RWPE2 (cell line): ENCODE results near the gene PRDM16.

Experiments used
- ATAC-seq: fragments of 200-7000 bp; cut with Tn5 transposase; 3 replicates; pipeline ENCODE4 v1.9.1; 2021; ENCODE audit warnings: low read depth
- DNase-seq: peaks from one replicate; pipeline ENCODE4 v3.0.0-alpha.2; 2020; ENCODE audit warnings: low spot score
- H3K27ac ChIP-seq: fragments of 450-650 bp; 2 replicates; pipeline ENCODE4 v1.5.1; 2017; ENCODE audit warnings: mild to moderate bottlenecking; ENCODE audit not compliant: poor library complexity, severe bottlenecking
- H3K27me3 ChIP-seq: fragments of 250-450 bp; sonication (Bioruptor Pico); 2 replicates; pipeline ENCODE4 v1.5.1; 2021; ENCODE audit warnings: mild to moderate bottlenecking, moderate library complexity; ENCODE audit not compliant: insufficient read depth, poor library complexity, severe bottlenecking
- H3K36me3 ChIP-seq: fragments of 250-450 bp; sonication (Bioruptor Pico); 2 replicates; pipeline ENCODE4 v1.5.1; 2020; ENCODE audit warnings: low read depth, mild to moderate bottlenecking, moderate library complexity
- H3K4me1 ChIP-seq: fragments of 250-450 bp; sonication (Bioruptor Pico); 2 replicates; pipeline ENCODE4 v1.5.1; 2021; ENCODE audit warnings: mild to moderate bottlenecking, moderate library complexity; ENCODE audit not compliant: insufficient read depth, poor library complexity, severe bottlenecking
- H3K4me3 ChIP-seq: fragments of 250-450 bp; sonication (Bioruptor Pico); 2 replicates; pipeline ENCODE4 v1.5.1; 2021; ENCODE audit warnings: mild to moderate bottlenecking, moderate library complexity; ENCODE audit not compliant: severe bottlenecking
- H3K9me3 ChIP-seq: fragments of 250-450 bp; sonication (Bioruptor Pico); 2 replicates; pipeline ENCODE4 v1.5.1; 2021; ENCODE audit warnings: mild to moderate bottlenecking, moderate library complexity; ENCODE audit not compliant: severe bottlenecking
- CTCF ChIP-seq: fragments of 450-650 bp; IDR thresholded peaks from one replicate; pipeline ENCODE4 v1.5.1; 2017; ENCODE audit warnings: mild to moderate bottlenecking, moderate library complexity; ENCODE audit not compliant: poor library complexity, severe bottlenecking

Gene PRDM16

GRCh38 chr1:3198371-3199271 lies 129.6 kb downstream of the PRDM16 start:
- ATAC-seq (no peak), DNase-seq (no peak)
- Histone ChIP-seq H3K9me3 (no peaks in the 10 kb centered on the region), H3K27ac (no peak overlapping the region), H3K27me3 (no peaks in the 10 kb centered on the region), H3K4me1 (no peaks in the 10 kb centered on the region), H3K4me3 (no peak overlapping the region), H3K36me3 (no peaks in the 10 kb centered on the region)
- TF ChIP-seq CTCF: no peak

GRCh38 chr1:3204725-3205124 lies 135.7 kb downstream of the PRDM16 start:
- no peaks in the 10 kb centered on the region for H3K4me1 ChIP-seq
- DNase-seq (no peak), ATAC-seq (no peak)

GRCh38 chr1:3205815-3206214 lies 136.8 kb downstream of the PRDM16 start:
- ATAC-seq: no peak
- Histone ChIP-seq H3K36me3 (no peaks in the 10 kb centered on the region), H3K4me1 (no peaks in the 10 kb centered on the region), H3K27ac (no peak overlapping the region), H3K27me3 (no peaks in the 10 kb centered on the region), H3K9me3 (no peaks in the 10 kb centered on the region), H3K4me3 (no peak overlapping the region)
- no peak for TF ChIP-seq CTCF
- DNase-seq: no peak

More at GRCh38 chr1:3204725-3205124, 135.7 kb downstream of the PRDM16 start:
- Histone ChIP-seq H3K27me3 (no peaks in the 10 kb centered on the region), H3K4me3 (no peak overlapping the region), H3K9me3 (no peaks in the 10 kb centered on the region), H3K27ac (no peak overlapping the region), H3K36me3 (no peaks in the 10 kb centered on the region)
- no peak for TF ChIP-seq CTCF

GRCh38 chr1:3206696-3207095 lies 137.7 kb downstream of the PRDM16 start:
- no peak for ATAC-seq
- Histone ChIP-seq H3K27me3 (no peaks in the 10 kb centered on the region), H3K9me3 (no peaks in the 10 kb centered on the region), H3K36me3 (no peaks in the 10 kb centered on the region), H3K4me1 (no peaks in the 10 kb centered on the region), H3K27ac (no peak overlapping the region), H3K4me3 (no peak overlapping the region)
- TF ChIP-seq CTCF: no peak
- no peak for DNase-seq
